Stimulated activated naive CD8-positive, alpha-beta T cell treated with anti-CD3 and anti-CD28 coated beads, Interleukin-15, Interleukin-2, amounts not matched to agents 100 U/mL and 50 U/mL, for 24 hours (primary cell): ENCODE measurements around the gene DPYSL3.
"Not testable (repeated sequence)": the region's sequence is repeated elsewhere in the genome, so short reads cannot be mapped to it uniquely, and the experiment has no call there.

ENCODE experiments used
- ATAC-seq: fragments of 150-1000 bp; cut with Tn5 transposase; one replicate; pipeline ENCODE4 v1.10.0; 2021
- DNase-seq: peaks from one replicate; pipeline ENCODE4 v3.0.0; 2021

DPYSL3 gene

GRCh38 chr5:147369742-147370374 is 140.0 kb downstream of the DPYSL3 start:
- ATAC-seq (no peak), DNase-seq (no peak)

GRCh38 chr5:147367381-147367780 is 142.5 kb downstream of the DPYSL3 start:
- not testable (repeated sequence) for ATAC-seq, DNase-seq

- ATAC-seq = no peak
- DNase-seq = no peak
These were observed 148.3 kb downstream of the DPYSL3 start for GRCh38 chr5:147361441-147362175.

- DNase-seq = no peak
- ATAC-seq = no peak
These were observed 149.1 kb downstream of the DPYSL3 start for GRCh38 chr5:147360816-147361215.

- ATAC-seq (no peak), DNase-seq (no peak)
These were observed 150.3 kb downstream of the DPYSL3 start for GRCh38 chr5:147359581-147359980.

- ATAC-seq = no peak
- DNase-seq = no peak
These were observed 150.8 kb downstream of the DPYSL3 start for GRCh38 chr5:147359101-147359500.

- no peak for DNase-seq
- no peak for ATAC-seq
These were observed 160.6 kb downstream of the DPYSL3 start for GRCh38 chr5:147349241-147349640.

GRCh38 chr5:147348451-147348850 is 161.4 kb downstream of the DPYSL3 start:
- no peak for DNase-seq
- no peak for ATAC-seq

- no peak for ATAC-seq
These were observed 161.8 kb downstream of the DPYSL3 start for GRCh38 chr5:147348046-147348445.

GRCh38 chr5:147346006-147346561 is 163.8 kb downstream of the DPYSL3 start:
- ATAC-seq (no peak), DNase-seq (no peak)

More at GRCh38 chr5:147348046-147348445, 161.8 kb downstream of the DPYSL3 start:
- DNase-seq = no peak

- DNase-seq (no peak), ATAC-seq (no peak)
These were observed 165.0 kb downstream of the DPYSL3 start for GRCh38 chr5:147344861-147345260.

- DNase-seq (no peak), ATAC-seq (no peak)
These were observed 168.5 kb downstream of the DPYSL3 start for GRCh38 chr5:147341345-147341744.

GRCh38 chr5:147340941-147341340 is 168.9 kb downstream of the DPYSL3 start:
- DNase-seq (no peak), ATAC-seq (no peak)
